Measurements from ENCODE around the gene IL13. TPM values are rescaled to one million over a fixed set of nuclear protein-coding genes. Genes with fewer than 3 reads are reported as not detected.

The IL13 gene
- total RNA-seq, 2 donors from 2014 or later, result not detected

DNA sequence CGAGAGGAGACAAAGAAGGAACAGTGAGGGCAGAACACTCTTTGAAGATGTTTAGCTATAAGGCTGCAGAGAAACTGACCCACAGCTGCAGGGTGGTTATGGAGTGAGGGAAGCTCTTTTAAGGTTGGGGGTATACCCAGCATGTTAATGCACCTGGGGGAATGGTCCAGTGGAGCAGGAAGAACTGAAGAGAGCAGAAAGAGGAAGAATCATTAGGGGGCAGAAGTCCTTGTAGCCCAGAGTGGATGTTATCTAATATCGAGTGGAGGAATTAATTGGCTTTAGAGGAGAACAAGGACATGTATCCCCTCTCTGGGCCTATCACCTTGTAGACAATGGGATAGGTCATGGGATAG, 23.5 kb downstream of the IL13 start:
- peaks cover 2% of the 10 kb centered on the region for H3K4me1 Mint-ChIP-seq
- no peaks in the 10 kb centered on the region for H3K27me3 ChIP-seq (ENCODE audit: control insufficient read depth, insufficient read depth, low read length, poor library complexity, severe bottlenecking)
- WGBS, 2 experiments (ENCODE audit: insufficient coverage in 1 of 2, insufficient read length in 1 of 2), result 87 to 100% methylated on average over 1 to 2 of the region's 2 CpGs
- no peak overlapping the region for H3K27ac ChIP-seq (ENCODE audit: low read depth, low read length)
- no peaks in the 10 kb centered on the region for H3K9me3 Mint-ChIP-seq
- no peaks in the 10 kb centered on the region for H3K4me1 ChIP-seq (ENCODE audit: control insufficient read depth, insufficient read depth, low read length)
- no peaks in the 10 kb centered on the region for H3K36me3 ChIP-seq (ENCODE audit: control insufficient read depth, insufficient read depth, low read length)
- no peak for DNase-seq
- no peak overlapping the region for H3K4me3 ChIP-seq (ENCODE audit: low read length)
- no peaks in the 10 kb centered on the region for H3K36me3 Mint-ChIP-seq (ENCODE audit: low read depth)
- TF ChIP-seq, protein P1, sequence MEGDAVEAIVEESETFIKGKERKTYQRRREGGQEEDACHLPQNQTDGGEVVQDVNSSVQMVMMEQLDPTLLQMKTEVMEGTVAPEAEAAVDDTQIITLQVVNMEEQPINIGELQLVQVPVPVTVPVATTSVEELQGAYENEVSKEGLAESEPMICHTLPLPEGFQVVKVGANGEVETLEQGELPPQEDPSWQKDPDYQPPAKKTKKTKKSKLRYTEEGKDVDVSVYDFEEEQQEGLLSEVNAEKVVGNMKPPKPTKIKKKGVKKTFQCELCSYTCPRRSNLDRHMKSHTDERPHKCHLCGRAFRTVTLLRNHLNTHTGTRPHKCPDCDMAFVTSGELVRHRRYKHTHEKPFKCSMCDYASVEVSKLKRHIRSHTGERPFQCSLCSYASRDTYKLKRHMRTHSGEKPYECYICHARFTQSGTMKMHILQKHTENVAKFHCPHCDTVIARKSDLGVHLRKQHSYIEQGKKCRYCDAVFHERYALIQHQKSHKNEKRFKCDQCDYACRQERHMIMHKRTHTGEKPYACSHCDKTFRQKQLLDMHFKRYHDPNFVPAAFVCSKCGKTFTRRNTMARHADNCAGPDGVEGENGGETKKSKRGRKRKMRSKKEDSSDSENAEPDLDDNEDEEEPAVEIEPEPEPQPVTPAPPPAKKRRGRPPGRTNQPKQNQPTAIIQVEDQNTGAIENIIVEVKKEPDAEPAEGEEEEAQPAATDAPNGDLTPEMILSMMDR (conservative IDR thresholded peaks at IDR 0.05), result no peak
- H3K9me3 ChIP-seq (ENCODE audit: control insufficient read depth, low read length), result no peaks in the 10 kb centered on the region
- H3K9ac ChIP-seq (ENCODE audit: extremely low read depth, low read length, poor library complexity, severe bottlenecking), result no peak overlapping the region
- no peak overlapping the region for H3K27ac Mint-ChIP-seq
- H3K4me3 Mint-ChIP-seq, result no peak overlapping the region
- H3K27me3 Mint-ChIP-seq (ENCODE audit: insufficient read depth), result no peaks in the 10 kb centered on the region

DNA sequence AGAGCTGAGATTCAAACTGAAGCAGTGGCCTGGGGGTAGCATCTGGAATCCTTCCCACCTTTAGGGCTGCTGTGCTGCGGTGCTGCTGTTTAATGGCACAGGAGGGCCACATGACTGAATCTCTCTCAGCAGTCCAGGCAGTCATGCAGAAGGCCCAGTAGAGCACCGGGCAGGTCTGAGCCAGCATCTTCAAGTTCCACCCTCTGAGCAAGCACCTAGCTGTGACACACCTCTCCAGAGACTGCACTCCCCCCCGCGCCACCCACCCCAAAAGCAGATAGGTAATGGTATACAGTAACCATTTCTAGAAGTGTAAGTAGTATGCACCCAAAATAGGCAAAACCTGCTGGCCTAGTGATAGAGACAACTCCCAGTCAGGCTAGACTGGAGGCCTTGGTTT, 24.0 kb downstream of the IL13 start:
- no peak overlapping the region for H3K27ac ChIP-seq (ENCODE audit: low read depth, low read length)
- H3K4me1 Mint-ChIP-seq, result peaks cover 2% of the 10 kb centered on the region
- H3K9me3 ChIP-seq (ENCODE audit: control insufficient read depth, low read length), result no peaks in the 10 kb centered on the region
- H3K4me3 ChIP-seq (ENCODE audit: low read length), result no peak overlapping the region
- no peaks in the 10 kb centered on the region for H3K27me3 ChIP-seq (ENCODE audit: control insufficient read depth, insufficient read depth, low read length, poor library complexity, severe bottlenecking)
- TF ChIP-seq, protein P1 (conservative IDR thresholded peaks at IDR 0.05), result no peak
- no peaks in the 10 kb centered on the region for H3K36me3 Mint-ChIP-seq (ENCODE audit: low read depth)
- no peak overlapping the region for H3K9ac ChIP-seq (ENCODE audit: extremely low read depth, low read length, poor library complexity, severe bottlenecking)
- whole genome bisulfite sequencing, 2 experiments (ENCODE audit: insufficient coverage in 1 of 2, insufficient read length in 1 of 2), result 96 to 100% methylated on average over 2 to 4 of the region's 4 CpGs
- DNase-seq, result no peak
- H3K4me3 Mint-ChIP-seq, result no peak overlapping the region
- no peaks in the 10 kb centered on the region for H3K9me3 Mint-ChIP-seq
- H3K4me1 ChIP-seq (ENCODE audit: control insufficient read depth, insufficient read depth, low read length), result no peaks in the 10 kb centered on the region
- no peaks in the 10 kb centered on the region for H3K27me3 Mint-ChIP-seq (ENCODE audit: insufficient read depth)
- H3K36me3 ChIP-seq (ENCODE audit: control insufficient read depth, insufficient read depth, low read length), result no peaks in the 10 kb centered on the region
- H3K27ac Mint-ChIP-seq, result no peak overlapping the region

- Histone ChIP-seq H3K27ac (ENCODE audit: low read depth, low read length) (no peak overlapping the region), H3K4me3 (ENCODE audit: low read length) (no peak overlapping the region), H3K36me3 (ENCODE audit: control insufficient read depth, insufficient read depth, low read length) (no peaks in the 10 kb centered on the region), H3K9me3 (ENCODE audit: control insufficient read depth, low read length) (no peaks in the 10 kb centered on the region), H3K4me1 (ENCODE audit: control insufficient read depth, insufficient read depth, low read length) (no peaks in the 10 kb centered on the region), H3K9ac (ENCODE audit: extremely low read depth, low read length, poor library complexity, severe bottlenecking) (no peak overlapping the region), H3K27me3 (ENCODE audit: control insufficient read depth, insufficient read depth, low read length, poor library complexity, severe bottlenecking) (no peaks in the 10 kb centered on the region)
- DNase-seq, result no peak
- TF ChIP-seq, protein P1 (conservative IDR thresholded peaks at IDR 0.05), result no peak
- Mint-ChIP-seq H3K36me3 (ENCODE audit: low read depth) (no peaks in the 10 kb centered on the region), H3K27ac (no peak overlapping the region), H3K9me3 (no peaks in the 10 kb centered on the region), H3K4me1 (peaks cover 2% of the 10 kb centered on the region), H3K4me3 (no peak overlapping the region), H3K27me3 (ENCODE audit: insufficient read depth) (no peaks in the 10 kb centered on the region)
- WGBS, 2 experiments (ENCODE audit: insufficient coverage in 1 of 2, insufficient read length in 1 of 2), result 92 to 100% methylated on average over 4 to 6 of the region's 6 CpGs
These were observed 26.5 kb downstream of the IL13 start for GRCh38 chr5:132684491-132684890.
